Measurements from ENCODE around the gene TOP2B.

TOP2B gene

DNA sequence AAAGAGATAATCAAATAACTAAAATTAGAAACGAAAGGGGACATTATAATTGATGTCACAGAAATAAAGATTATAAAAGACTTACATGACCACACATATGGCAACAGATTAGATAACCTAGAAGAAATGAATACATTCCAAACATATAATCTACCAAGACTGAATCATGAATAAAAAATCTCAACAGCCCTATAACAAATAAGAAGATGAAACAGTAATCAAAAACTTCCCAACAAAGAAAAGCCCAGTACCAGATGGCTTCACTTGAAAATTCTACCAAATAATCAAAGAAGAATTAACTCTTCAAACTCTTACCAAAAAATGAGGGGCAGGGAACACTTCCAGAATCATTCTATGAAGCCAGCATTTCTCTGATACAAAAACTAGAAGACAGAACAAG lies 11.8 kb downstream of the TOP2B start:
- Histone ChIP-seq H3K27ac (ENCODE audit: low read length) (no peak overlapping the region), H3K36me3 (ENCODE audit: control insufficient read depth, low read depth, low read length) (no peaks in the 10 kb centered on the region), H3K9ac (ENCODE audit: low read length) (no peak overlapping the region)

DNA sequence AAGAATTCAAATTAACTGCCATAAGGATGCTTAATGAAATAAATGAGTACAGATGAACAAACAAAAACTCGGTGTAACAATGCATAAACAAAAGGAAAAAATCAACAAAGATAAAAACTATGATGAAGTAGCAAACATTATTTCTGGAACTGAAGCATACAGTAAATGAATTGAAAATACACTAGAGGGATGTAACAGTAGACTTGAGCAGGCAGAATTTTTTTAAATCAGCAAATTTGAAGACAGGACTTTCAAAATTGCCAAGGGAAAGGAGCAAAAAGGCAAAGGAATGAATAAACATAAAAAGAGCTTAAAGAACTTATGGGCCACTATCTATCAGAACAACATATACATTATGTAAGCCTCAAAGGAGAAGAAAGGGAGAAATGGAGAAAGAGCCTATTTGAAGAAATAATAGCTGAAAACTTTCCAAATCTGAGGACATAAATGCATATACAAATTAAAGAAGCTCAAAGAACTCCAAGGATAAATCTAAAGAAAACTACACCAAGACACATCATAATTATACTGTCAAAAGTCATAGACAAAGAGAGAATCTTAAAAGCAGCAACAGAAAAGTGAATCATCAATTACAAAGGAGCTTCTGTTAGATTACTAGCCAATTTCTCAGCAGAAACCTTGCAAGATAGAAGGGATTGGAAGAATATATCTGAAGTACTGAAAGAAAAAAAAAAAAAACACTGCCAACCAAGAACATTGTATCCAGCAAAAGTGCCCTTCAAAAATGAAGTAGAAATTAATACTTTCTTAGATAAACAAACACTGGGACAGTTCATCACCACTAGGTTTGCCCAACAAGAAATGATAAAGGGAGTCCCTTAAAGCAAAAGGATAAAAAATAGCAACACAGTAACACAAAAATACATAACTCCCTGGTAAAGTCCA lies 15.5 kb downstream of the TOP2B start:
- Histone ChIP-seq H3K4me1 (ENCODE audit: control insufficient read depth, low read depth, low read length) (peaks cover 16% of the 10 kb centered on the region), H3K9me3 (ENCODE audit: control insufficient read depth, low read depth, low read length) (no peaks in the 10 kb centered on the region), H3K27me3 (ENCODE audit: control insufficient read depth, insufficient read depth, low read length) (no peaks in the 10 kb centered on the region), H3K9ac (ENCODE audit: low read length) (no peak overlapping the region), H3K4me3 (ENCODE audit: low read length) (no peak overlapping the region), H3K36me3 (ENCODE audit: control insufficient read depth, low read depth, low read length) (no peaks in the 10 kb centered on the region), H3K27ac (ENCODE audit: low read length) (no peak overlapping the region)

More for the DNA sequence above, 11.8 kb downstream of the TOP2B start:
- Histone ChIP-seq H3K4me3 (ENCODE audit: low read length) (no peak overlapping the region), H3K9me3 (ENCODE audit: control insufficient read depth, low read depth, low read length) (no peaks in the 10 kb centered on the region), H3K4me1 (ENCODE audit: control insufficient read depth, low read depth, low read length) (peaks cover 26% of the 10 kb centered on the region), H3K27me3 (ENCODE audit: control insufficient read depth, insufficient read depth, low read length) (no peaks in the 10 kb centered on the region)

DNA sequence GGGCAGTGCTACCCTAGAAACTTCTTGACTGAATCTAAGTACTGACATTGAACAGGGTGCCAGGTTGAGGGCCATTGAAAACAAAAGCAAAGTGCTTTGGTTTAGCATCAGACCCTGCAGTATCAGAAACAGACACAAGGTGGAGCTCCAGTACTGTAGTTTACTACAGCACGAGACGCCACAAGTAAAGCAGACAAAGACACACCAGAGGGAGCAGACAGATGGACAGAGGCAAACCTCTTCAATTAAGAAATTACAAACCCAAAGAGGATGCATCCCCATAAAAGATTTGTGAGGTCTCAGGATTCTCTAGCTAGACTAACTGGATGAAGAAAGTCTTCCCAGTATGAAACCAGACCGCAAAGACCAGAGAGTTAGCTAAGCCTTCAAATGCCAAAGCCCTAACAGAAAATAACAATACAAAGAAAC lies 16.6 kb downstream of the TOP2B start:
- Histone ChIP-seq H3K9ac (ENCODE audit: low read length) (peak overlapping the region; percentile 21), H3K4me1 (ENCODE audit: control insufficient read depth, low read depth, low read length) (peaks cover 9% of the 10 kb centered on the region), H3K27ac (ENCODE audit: low read length) (peak overlapping the region; percentile 51), H3K4me3 (ENCODE audit: low read length) (no peak overlapping the region), H3K27me3 (ENCODE audit: control insufficient read depth, insufficient read depth, low read length) (no peaks in the 10 kb centered on the region), H3K9me3 (ENCODE audit: control insufficient read depth, low read depth, low read length) (no peaks in the 10 kb centered on the region), H3K36me3 (ENCODE audit: control insufficient read depth, low read depth, low read length) (no peaks in the 10 kb centered on the region)

DNA sequence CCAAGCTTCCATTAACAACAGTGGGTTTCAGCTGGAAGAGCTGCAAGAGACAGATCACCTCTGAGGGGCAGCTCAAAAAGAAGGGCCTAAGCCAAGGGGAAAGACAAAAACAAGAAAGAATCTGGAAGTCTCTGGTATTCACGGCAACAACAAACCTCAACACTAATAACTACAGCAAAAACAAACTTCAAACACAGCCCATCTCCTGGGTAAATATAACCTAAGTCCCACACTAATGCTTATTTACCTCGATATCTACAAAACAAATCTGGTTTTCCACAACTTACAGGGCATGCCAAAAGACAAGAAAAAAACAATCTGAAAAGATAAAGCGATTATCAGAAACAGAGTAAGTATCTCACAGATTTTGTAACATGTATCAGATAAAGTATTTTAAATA lies 29.7 kb downstream of the TOP2B start:
- no peaks in the 10 kb centered on the region for H3K9me3 ChIP-seq (ENCODE audit: control insufficient read depth, low read depth, low read length)
- peaks cover 65% of the 10 kb centered on the region for H3K36me3 ChIP-seq (ENCODE audit: control insufficient read depth, low read depth, low read length)
- H3K9ac ChIP-seq (ENCODE audit: low read length) = no peak overlapping the region
- no peak overlapping the region for H3K27ac ChIP-seq (ENCODE audit: low read length)
- no peaks in the 10 kb centered on the region for H3K4me1 ChIP-seq (ENCODE audit: control insufficient read depth, low read depth, low read length)
- H3K4me3 ChIP-seq (ENCODE audit: low read length) = no peak overlapping the region
- no peaks in the 10 kb centered on the region for H3K27me3 ChIP-seq (ENCODE audit: control insufficient read depth, insufficient read depth, low read length)

DNA sequence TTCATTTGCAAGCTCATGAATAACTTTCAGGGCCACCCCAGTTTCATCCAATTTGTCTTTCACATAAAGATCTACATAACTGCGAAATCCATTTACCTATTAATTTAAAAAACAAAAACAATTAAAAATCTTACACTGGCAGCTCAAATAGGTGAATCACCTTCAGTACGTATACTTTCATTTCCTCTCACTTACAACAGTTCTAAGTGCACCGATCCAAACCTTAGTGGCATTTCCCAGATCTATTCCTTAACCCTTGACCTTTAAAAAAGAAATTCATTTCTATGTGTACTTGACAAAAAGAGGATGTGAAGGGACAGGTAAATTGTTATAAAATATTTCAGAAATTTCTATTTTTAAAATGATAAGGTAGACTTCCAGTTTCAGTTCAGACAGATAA lies 30.8 kb downstream of the TOP2B start:
- no peak overlapping the region for H3K4me3 ChIP-seq (ENCODE audit: low read length)
- peaks cover 70% of the 10 kb centered on the region for H3K36me3 ChIP-seq (ENCODE audit: control insufficient read depth, low read depth, low read length)
- no peaks in the 10 kb centered on the region for H3K27me3 ChIP-seq (ENCODE audit: control insufficient read depth, insufficient read depth, low read length)
- no peaks in the 10 kb centered on the region for H3K9me3 ChIP-seq (ENCODE audit: control insufficient read depth, low read depth, low read length)
- H3K27ac ChIP-seq (ENCODE audit: low read length) = no peak overlapping the region
- H3K4me1 ChIP-seq (ENCODE audit: control insufficient read depth, low read depth, low read length) = no peaks in the 10 kb centered on the region
- H3K9ac ChIP-seq (ENCODE audit: low read length) = no peak overlapping the region

DNA sequence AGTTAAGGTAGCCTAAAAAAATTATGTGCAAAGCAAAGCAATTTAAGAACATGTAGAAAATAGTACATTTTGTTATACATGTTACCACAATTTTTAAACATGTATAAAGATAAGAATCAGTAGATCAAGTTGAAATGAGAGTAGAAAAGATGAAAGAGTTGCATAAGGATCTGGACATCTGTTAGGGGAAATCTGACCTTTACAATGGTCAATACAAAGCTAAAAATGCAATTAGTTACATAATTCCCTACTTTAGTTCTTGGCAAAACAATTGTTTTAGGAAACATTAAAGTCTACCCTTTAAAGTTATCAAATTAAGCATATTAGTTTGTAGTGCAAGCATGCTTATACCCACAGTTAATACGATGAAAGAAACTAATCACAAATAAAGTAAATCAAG lies 32.7 kb downstream of the TOP2B start:
- Histone ChIP-seq H3K27ac (ENCODE audit: low read length) (no peak overlapping the region), H3K4me1 (ENCODE audit: control insufficient read depth, low read depth, low read length) (no peaks in the 10 kb centered on the region), H3K27me3 (ENCODE audit: control insufficient read depth, insufficient read depth, low read length) (no peaks in the 10 kb centered on the region), H3K4me3 (ENCODE audit: low read length) (no peak overlapping the region), H3K9me3 (ENCODE audit: control insufficient read depth, low read depth, low read length) (no peaks in the 10 kb centered on the region), H3K9ac (ENCODE audit: low read length) (no peak overlapping the region), H3K36me3 (ENCODE audit: control insufficient read depth, low read depth, low read length) (peaks cover 79% of the 10 kb centered on the region)

DNA sequence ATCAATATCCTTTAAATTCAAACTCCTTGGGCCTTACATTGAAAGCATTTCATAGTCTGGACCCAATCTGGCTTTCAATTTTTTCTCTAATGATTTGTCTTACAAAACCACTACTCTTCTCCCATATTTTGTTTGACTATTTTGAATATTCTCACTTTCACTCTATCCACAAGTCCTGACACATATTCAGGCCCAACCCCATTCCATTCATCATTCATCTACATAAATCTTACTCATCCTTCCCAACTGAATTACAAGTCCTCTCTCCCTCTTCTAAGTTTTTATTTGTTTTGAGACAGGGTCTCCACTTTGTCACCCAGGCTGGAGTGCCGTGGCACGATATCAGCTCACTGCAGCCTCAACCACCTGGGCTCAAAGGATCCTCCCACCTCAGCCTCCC lies 43.6 kb downstream of the TOP2B start:
- Histone ChIP-seq H3K4me3 (ENCODE audit: low read length) (no peak overlapping the region), H3K9me3 (ENCODE audit: control insufficient read depth, low read depth, low read length) (no peaks in the 10 kb centered on the region), H3K27ac (ENCODE audit: low read length) (no peak overlapping the region), H3K9ac (ENCODE audit: low read length) (no peak overlapping the region), H3K36me3 (ENCODE audit: control insufficient read depth, low read depth, low read length) (peaks cover 74% of the 10 kb centered on the region), H3K4me1 (ENCODE audit: control insufficient read depth, low read depth, low read length) (no peaks in the 10 kb centered on the region), H3K27me3 (ENCODE audit: control insufficient read depth, insufficient read depth, low read length) (no peaks in the 10 kb centered on the region)

DNA sequence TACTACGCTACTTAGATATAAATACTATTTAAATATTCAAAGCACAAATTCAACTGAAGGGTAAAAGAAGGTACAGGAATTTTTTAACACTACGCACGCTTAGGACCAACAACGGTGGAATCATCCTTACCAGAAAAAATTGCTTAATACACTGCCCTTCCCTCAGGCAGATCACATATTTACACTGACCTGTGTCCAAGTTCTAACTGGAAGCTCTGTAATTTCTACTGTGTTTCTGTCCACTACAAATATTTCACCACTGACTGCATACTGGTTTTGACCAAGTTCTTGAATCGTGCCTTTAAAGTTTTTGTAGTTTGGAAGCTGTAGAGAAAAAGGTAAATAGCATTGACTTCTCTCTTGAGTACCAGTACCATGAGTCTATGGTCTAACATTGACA lies 44.2 kb downstream of the TOP2B start:
- H3K27me3 ChIP-seq (ENCODE audit: control insufficient read depth, insufficient read depth, low read length) = no peaks in the 10 kb centered on the region
- peaks cover 74% of the 10 kb centered on the region for H3K36me3 ChIP-seq (ENCODE audit: control insufficient read depth, low read depth, low read length)
- H3K4me1 ChIP-seq (ENCODE audit: control insufficient read depth, low read depth, low read length) = no peaks in the 10 kb centered on the region
- H3K9me3 ChIP-seq (ENCODE audit: control insufficient read depth, low read depth, low read length) = no peaks in the 10 kb centered on the region
- no peak overlapping the region for H3K27ac ChIP-seq (ENCODE audit: low read length)
- no peak overlapping the region for H3K4me3 ChIP-seq (ENCODE audit: low read length)
- H3K9ac ChIP-seq (ENCODE audit: low read length) = no peak overlapping the region

DNA sequence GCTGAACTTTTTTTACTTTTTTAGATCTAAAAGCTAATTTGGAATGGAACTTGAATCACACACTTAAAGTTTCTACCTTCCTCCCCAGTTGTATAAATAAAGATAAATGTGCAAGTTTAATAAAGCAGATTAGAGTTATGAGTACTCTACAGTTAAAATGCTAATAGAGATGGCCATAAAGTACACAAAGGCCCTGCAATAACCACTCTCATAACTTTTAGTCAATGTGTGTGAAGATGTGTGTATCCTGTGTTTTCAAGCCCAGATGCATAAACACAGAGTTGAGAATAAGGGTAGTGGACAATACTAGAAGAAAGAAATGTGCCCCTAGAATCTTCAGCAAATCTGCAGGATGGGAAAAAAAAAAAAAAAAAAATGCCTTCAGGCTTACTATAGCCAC lies 45.3 kb downstream of the TOP2B start:
- Histone ChIP-seq H3K4me3 (ENCODE audit: low read length) (no peak overlapping the region), H3K9ac (ENCODE audit: low read length) (no peak overlapping the region), H3K27ac (ENCODE audit: low read length) (no peak overlapping the region), H3K36me3 (ENCODE audit: control insufficient read depth, low read depth, low read length) (peaks cover 73% of the 10 kb centered on the region), H3K4me1 (ENCODE audit: control insufficient read depth, low read depth, low read length) (no peaks in the 10 kb centered on the region), H3K9me3 (ENCODE audit: control insufficient read depth, low read depth, low read length) (no peaks in the 10 kb centered on the region), H3K27me3 (ENCODE audit: control insufficient read depth, insufficient read depth, low read length) (no peaks in the 10 kb centered on the region)

DNA sequence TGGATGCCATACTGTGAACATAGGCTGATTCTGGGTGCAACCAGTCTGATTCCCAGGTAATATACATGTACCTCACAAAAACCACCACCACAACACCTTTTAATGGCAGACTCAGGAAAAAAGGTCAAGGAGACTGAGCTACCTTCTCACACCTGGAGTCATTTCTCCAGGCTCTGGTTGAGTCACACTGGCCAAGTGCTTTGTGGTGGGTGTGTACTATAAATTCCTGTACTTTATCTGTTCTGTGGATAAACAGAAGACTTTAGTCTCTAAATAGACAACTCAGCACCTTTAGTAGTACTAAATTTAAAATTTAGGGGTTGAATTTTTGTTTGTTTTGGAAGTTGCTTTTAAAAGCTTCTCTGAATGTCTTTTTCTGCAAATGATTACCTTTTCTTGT lies 46.7 kb downstream of the TOP2B start:
- Histone ChIP-seq H3K9ac (ENCODE audit: low read length) (no peak overlapping the region), H3K27me3 (ENCODE audit: control insufficient read depth, insufficient read depth, low read length) (no peaks in the 10 kb centered on the region), H3K9me3 (ENCODE audit: control insufficient read depth, low read depth, low read length) (no peaks in the 10 kb centered on the region), H3K4me1 (ENCODE audit: control insufficient read depth, low read depth, low read length) (no peaks in the 10 kb centered on the region), H3K36me3 (ENCODE audit: control insufficient read depth, low read depth, low read length) (peaks cover 70% of the 10 kb centered on the region), H3K27ac (ENCODE audit: low read length) (no peak overlapping the region), H3K4me3 (ENCODE audit: low read length) (no peak overlapping the region)

DNA sequence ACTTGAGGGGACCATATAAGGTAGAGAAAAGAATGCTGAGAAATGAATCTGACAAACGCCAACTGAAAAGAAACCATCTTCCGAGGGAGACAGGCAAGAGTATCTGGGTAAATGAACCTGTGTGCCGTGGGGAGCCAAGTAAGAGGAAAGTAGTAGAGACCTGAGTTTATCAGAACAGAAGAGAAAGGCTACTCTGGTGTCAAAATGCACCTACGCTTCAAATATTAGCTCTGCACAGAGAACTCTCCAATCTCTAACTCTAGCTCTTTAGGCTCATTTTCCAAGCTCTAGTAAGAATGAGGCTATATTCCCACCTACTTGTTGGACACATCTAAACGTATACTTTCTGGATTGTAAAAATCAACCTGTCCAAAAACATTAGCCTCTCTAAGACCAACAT lies 53.5 kb downstream of the TOP2B start:
- H3K9ac ChIP-seq (ENCODE audit: low read length) = no peak overlapping the region
- H3K4me3 ChIP-seq (ENCODE audit: low read length) = no peak overlapping the region
- no peaks in the 10 kb centered on the region for H3K9me3 ChIP-seq (ENCODE audit: control insufficient read depth, low read depth, low read length)
- H3K27ac ChIP-seq (ENCODE audit: low read length) = no peak overlapping the region
- no peaks in the 10 kb centered on the region for H3K4me1 ChIP-seq (ENCODE audit: control insufficient read depth, low read depth, low read length)
- peaks cover 90% of the 10 kb centered on the region for H3K36me3 ChIP-seq (ENCODE audit: control insufficient read depth, low read depth, low read length)
- no peaks in the 10 kb centered on the region for H3K27me3 ChIP-seq (ENCODE audit: control insufficient read depth, insufficient read depth, low read length)

DNA sequence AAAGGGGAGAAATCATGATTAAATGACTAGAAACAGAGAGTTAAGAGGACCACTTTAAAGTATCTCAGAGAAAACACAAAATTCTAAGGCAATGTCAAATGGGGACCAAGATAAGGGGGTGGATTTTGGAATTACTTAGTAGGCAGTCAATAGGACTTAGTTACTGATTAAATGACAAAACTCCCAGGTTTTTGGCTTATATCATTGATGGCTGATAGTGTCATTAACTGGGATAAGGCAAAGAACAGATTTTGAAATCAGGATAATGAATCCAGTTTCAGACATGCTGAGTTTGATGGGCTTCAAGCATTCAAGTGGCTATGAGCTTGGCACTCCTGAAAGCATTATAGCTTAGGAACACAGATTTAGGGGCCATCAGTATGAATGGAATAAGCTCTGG lies 53.9 kb downstream of the TOP2B start:
- no peak overlapping the region for H3K9ac ChIP-seq (ENCODE audit: low read length)
- H3K4me1 ChIP-seq (ENCODE audit: control insufficient read depth, low read depth, low read length) = no peaks in the 10 kb centered on the region
- peaks cover 91% of the 10 kb centered on the region for H3K36me3 ChIP-seq (ENCODE audit: control insufficient read depth, low read depth, low read length)
- H3K27me3 ChIP-seq (ENCODE audit: control insufficient read depth, insufficient read depth, low read length) = no peaks in the 10 kb centered on the region
- H3K27ac ChIP-seq (ENCODE audit: low read length) = no peak overlapping the region
- H3K9me3 ChIP-seq (ENCODE audit: control insufficient read depth, low read depth, low read length) = no peaks in the 10 kb centered on the region
- H3K4me3 ChIP-seq (ENCODE audit: low read length) = no peak overlapping the region
